Glomerular endothelial cell (primary cell): ENCODE results near the gene CD9. TPM values are rescaled to one million over a fixed set of nuclear protein-coding genes. Genes with fewer than 3 reads are reported as not detected.
"Not testable (repeated sequence)": the region's sequence is repeated elsewhere in the genome, so short reads cannot be mapped to it uniquely, and the experiment has no call there.

Experiments used
- DNase-seq: peaks from one replicate; pipeline ENCODE4 v3.0.0-alpha.2; 2011; ENCODE audit warnings: low read depth, low spot score; ENCODE audit errors: extremely low read depth
- total RNA-seq: library from RNA; depleted of rRNA; stranded (reverse); fragments of >200 nt; gene quantifications from 2 replicates; pipeline ENCODE4 v1.2.3, GENCODE V29; 2015

CD9 gene, protein sequence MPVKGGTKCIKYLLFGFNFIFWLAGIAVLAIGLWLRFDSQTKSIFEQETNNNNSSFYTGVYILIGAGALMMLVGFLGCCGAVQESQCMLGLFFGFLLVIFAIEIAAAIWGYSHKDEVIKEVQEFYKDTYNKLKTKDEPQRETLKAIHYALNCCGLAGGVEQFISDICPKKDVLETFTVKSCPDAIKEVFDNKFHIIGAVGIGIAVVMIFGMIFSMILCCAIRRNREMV
- 555 and 1,509 TPM in 2 replicates for total RNA-seq

- no peak for DNase-seq
Measured at GRCh38 chr12:6200256-6201212, at the start of gene CD9. TSS of gene CD9 (plus strand) at chr12:6200400. CDS start at chr12:6200500, 100 bp downstream.

DNA sequence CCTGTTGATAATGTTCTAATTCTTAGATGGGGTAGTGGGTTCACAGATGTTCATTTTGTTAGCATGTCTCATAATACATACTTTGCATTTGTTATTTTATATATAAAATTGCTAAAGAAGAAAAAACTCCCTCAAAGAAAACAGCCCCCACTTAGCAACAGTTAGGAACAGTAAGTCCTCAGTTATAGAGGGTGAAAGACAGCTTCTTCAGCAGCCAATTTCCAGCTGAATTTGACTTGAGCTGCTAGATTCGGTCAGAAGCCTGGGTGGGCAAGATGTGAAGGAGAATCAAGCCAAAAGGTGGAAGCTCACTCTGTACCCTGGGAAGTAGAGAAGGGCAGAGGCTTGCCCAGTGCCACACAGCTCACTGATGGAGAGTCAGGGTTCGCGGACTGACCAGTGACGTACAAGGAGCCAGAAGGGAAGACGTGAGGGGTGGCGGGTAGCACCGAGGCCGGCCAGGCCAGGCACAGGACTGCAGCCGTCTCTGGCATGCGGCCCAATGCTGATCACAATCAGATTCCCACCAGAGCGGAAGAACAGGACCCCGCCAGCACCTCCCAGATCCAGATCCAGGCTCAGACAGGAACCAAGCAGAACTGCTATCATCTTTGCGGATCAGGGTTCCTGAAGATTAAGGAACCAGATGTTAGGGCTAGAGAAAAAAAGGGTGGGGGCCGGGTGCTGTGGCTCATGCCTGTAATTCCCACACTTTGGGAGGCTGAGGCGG, 45.3 kb upstream of the CD9 start:
- DNase-seq: no peak

GRCh38 chr12:6157482-6157881, 42.7 kb upstream of the CD9 start:
- DNase-seq: no peak

GRCh38 chr12:6158255-6158654, 41.9 kb upstream of the CD9 start:
- DNase-seq: no peak

GRCh38 chr12:6158749-6159148, 41.5 kb upstream of the CD9 start:
- DNase-seq: no peak

- DNase-seq: not testable (repeated sequence)
Measured at GRCh38 chr12:6159166-6160011, 40.8 kb upstream of the CD9 start.

DNA sequence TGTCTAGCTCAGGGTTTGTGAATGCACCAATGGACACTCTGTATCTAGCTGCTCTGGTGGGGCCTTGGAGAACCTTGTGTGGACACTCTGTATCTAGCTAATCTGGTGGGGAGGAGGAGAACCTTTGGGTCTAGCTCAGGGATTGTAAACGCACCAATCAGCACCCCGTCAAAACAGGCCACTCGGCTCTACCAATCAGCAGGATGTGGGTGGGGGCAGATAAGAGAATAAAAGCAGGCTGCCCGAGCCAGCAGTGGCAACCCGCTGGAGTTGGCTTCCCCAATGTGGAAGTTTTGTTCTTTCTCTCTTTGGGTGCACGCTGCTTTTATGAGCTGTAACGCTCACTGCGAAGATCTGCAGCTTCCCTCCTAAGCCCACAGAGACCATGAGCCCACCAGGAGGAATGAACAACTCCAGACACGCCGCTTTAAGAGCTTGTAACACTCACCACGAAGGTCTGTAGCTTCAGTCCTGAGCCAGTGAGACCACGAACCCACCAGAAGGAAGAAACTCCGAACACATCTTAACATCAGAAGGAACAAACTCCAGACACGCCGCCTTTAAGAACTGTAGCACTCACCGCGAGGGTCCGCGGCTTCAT, 40.1 kb upstream of the CD9 start:
- not testable (repeated sequence) for DNase-seq

- DNase-seq: peak; percentile 88
Measured at GRCh38 chr12:6161124-6161882, 38.9 kb upstream of the CD9 start.

- no peak for DNase-seq
Measured at GRCh38 chr12:6163416-6164060, 36.7 kb upstream of the CD9 start.

- no peak for DNase-seq
Measured at GRCh38 chr12:6165395-6165794, 34.8 kb upstream of the CD9 start.

GRCh38 chr12:6166808-6167207, 33.4 kb upstream of the CD9 start:
- DNase-seq: no peak

- peak; percentile 93 for DNase-seq
Measured at GRCh38 chr12:6167327-6168280, 32.6 kb upstream of the CD9 start.

DNA sequence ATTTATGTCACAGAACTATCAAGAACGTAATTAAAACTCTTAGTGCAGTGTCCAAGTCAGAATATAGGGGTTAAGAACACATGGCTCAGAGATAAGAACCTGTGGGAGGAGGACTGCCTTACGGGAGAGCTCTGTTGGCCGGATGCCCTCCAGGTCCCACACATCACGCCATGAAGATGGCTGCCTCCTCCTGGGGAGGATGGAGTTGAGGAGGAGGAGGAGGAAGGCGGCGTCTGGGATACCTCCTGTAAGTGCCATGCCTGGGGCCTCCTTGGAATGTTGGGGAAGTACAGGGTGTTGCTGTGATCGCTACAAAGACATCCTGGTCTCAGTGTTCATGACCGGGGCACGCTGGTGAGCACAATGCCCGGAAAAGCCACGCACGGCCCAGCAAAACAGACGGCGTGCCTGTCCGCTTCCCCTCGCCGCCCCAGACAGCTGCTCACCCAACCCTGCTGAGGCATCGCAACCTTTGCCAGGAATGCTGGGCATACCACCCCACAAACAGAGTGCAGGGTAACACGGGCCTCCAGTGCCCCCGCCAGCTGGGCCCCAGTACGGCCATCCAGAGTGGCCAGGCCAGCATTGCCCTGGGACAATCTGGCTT, 28.7 kb upstream of the CD9 start:
- peak; percentile 97 for DNase-seq

- DNase-seq: no peak
Measured at GRCh38 chr12:6172086-6172485, 28.1 kb upstream of the CD9 start.

- no peak for DNase-seq
Measured at GRCh38 chr12:6172862-6173261, 27.3 kb upstream of the CD9 start.

DNA sequence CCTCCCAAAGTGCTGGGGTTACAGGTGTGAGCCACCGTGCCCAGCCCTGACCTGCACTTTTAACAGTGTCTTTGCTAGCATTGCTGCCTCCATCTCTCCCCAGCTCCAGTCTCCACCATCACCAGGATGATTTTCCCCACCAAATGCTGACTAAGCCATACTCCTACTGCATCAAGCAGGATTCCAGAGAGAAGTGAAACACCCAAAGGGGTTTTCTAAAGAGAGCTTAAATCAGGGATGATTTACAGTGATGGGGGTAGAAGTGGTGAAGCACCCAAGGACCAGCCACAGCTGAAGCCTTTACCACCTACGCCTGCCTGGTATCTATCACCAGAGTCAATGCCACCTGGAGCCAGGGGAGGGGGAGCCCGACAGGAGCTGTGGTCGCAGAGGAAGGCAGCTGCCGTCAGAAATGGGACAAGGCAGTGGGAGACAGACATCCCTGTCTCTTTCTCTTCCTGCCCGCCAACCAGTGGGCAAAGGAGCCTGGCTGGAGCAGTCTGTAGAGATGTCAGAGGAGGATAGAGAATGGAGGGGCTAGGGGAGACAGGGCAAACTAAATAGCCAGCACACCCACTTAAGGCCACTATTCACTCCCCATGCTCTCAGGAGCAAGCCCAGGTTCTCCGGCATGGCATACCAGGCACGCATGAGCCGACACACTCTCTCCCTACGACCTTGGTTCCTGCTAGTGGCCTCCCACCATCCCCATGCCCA, 22.4 kb upstream of the CD9 start:
- no peak for DNase-seq
